Stimulated activated CD8-positive, alpha-beta memory T cell treated with anti-CD3 and anti-CD28 coated beads, Interleukin-7, amount 100 ng/mL, for 4 hours (primary cell): Measurements from ENCODE around the gene SUPT4H1.

ENCODE experiments used
- DNase-seq, 2 donors: peaks; one replicate each; pipeline ENCODE4 v3.0.0-alpha.2; 2020; ENCODE audit warnings: low read depth in 2 of 2

SUPT4H1 gene

DNA sequence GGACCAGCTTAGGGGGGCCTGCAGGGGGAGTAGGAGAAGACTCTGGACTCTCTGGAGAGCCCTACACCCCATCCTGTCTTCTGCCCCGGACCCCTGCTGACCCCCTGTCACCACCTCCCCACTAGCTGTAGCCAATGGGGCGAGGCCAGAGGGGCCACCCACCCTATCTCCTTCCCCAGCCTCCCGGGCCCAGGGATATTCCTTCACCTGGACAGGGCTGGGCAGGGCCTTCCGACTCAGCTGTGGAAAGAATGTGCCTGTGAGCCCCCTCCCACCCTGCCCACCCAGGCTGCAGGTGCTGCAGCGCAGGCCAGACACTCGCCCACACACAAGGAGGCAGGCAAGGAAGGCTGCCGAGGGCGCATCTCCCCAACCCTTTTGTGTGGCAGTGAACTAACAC, 46.4 kb downstream of the SUPT4H1 start:
- DNase-seq: no peak

DNA sequence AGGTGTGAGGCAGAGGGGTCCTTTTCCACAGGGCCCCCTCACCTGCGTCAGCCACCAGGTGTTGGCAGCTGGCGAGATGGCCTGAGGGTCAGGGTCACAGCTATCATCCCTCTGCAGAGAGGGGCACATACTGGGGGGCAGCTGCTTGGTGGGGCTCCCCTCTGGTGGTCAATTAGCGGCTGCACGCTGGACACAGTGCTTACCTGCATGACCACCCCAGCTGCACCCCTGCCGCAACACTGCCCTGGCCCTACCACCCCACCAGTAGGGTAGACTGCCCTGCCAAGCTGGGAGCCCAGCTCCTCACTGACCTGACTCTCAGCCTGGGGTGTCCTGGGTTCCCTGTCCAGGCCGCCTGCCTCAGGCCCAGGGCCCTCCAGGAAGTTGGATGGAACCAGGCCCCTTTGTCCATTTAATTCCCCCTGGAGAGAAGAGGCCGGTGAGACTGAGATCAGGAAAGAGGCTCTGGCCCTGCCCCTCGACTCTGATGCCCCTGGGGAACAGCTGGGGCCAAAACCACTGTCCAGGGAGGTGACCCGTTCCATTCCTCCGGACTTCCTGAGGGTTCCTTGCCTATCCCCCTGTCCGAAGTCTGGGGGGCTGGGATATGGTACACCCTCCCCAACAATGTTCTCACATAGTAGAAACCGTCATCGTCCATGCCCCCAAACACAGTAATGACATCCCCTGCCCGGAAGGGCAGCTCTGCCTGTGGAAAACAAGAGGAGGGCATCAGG, 47.1 kb downstream of the SUPT4H1 start:
- DNase-seq: no peak

DNA sequence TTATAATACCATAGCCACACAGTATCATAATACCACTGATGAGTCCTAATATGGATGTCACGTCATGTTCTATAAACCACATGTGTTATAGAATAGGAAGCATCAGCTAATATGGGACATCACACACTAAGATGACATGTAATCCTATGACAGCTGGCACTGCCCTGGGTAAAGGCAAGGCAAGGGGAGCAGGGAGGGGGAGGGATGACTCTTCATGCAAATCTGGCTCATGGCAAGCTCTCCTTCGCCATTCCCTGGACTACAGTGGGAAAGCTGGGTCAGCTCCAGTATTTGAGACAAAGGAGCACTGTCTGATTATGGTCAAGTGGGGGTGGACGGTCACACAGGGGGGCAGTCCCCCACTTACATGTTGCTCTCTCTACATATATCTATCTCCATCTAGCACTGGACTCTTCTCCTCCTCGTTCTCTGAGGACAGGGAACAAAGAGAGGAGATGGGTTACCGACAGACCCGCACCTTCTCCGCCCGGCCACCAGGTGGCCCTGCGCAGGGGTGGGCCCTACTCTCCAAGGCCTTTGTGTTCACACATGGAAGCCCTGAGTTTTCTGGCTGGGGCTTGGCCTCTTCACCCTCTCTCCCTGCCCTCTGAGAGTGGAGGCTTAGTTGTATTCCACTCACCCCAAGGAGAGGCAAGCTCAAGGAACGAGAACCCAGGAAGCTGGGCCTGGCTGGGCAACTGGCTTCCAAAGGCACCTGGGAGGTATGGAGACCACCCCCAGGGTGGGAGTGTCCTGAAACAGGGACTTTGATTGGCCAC, 47.8 kb downstream of the SUPT4H1 start:
- DNase-seq: peak in 1 of 2 donors; percentile 44

DNA sequence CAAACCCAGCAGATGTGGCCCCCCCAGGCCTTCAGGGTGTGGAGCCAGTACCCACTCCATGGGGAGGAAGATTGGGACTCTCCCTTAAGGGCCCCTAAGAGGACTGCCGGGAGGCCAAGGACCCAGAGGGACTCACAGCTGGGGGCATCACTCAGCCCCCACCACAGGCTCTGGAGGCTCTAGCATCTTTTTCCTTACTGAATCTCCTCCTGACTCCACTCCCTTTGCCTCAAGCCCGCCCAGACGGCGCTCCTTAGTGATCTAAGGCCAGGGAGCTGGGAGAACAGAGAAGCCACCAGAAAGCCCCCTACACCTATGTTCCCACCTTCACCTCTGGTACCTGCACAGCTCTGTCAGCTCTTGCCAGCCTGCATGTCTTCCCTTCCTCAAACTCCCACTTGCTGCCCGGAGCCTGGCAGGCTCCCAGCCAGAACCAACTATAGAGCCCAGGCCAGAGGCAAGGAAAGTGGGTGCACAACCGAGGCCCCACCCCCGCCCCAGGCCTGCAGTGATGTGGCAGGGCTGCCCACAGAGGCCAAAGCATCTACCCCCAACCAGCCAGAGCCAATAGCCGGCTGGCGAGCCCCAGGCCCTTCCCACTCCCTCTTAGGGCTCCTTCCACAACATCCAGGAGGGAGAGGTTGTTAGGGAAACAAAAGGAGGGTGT, 48.9 kb downstream of the SUPT4H1 start:
- no peak for DNase-seq

DNA sequence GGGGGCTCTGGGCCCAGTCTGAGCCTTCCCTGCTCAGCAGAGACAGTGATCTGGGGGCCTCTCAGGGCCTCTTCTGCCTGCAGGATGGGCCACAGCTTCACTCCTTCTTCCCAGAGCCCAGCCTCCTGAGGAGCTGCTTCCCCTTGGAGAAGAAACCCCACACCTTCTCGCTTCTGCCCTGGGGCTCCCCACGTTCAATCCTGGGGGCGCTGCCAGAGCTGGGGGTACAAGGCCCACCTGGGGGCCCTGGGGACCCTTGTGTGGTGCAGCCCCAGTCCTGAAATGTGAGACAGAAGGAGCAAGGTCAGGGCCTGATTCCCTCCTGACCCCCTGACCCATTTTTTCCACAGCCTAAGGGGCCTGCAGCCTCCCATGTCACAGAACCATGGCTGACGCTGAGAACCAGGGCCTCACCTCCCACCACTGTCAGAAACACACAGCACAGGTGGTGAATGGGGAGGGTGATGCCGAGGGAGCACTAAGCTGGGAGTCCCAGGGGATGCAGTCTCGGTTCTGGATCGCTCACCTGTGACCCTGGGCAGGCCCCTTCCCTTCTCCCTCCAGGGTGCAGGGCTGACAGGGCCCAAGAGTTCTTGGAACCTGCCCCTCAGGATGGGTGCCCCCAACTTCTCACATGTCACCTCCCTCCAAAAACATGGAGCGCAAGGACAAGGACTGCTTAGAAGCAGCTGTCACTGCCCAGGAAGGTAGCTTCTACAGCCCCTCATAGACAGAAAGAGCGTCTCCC, 49.7 kb downstream of the SUPT4H1 start:
- DNase-seq: no peak

DNA sequence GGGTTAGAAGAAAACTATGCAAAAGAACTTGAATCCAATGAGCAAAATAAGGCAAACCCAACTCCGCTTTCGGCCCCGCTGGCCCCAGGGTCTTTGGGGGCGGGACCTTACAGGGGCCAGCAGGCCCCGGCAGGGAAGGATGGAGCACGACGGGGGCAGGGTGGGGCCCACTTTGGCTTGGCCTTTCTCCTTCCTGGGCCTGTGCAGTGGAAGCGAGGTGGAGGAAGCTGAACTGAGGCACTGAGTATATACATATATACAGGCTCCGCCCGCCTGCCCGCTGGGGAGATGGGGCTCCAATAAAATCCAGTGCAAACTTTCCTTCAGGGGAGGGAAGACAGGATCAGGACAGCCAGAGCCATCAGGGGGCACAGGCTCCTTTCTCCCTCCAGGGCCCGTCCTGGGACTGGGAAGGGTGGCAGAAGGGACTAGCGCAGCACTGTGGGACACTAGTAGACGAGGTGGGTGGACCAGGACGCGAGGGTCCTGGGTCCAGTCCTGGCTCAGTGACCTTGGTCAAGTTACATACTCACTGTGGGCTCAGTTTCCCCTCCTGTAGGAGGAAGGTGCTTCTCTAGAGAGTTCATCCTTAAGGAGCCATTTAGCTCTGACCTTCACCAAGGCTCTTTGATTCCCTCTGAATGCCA, 50.4 kb downstream of the SUPT4H1 start:
- no peak for DNase-seq

DNA sequence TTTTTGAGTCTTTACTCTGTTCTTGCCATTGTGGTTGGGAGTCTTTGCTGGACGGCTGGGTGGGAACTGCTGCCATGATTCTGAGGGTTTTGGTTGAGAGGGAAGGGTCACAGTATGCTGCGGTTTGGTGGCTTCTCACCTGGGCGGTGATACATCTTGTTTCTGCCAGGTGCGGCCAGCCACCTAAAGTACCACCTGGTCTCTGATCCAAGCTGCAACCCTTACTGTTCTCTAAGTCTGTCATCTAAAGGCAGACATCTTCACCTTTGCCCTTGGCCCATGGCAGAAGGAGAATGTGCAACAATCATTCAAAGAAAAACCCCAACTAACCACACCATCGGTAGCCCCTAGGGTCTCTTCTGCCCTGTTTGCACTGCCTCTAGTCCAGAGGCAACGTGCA, 51.7 kb downstream of the SUPT4H1 start:
- no peak for DNase-seq
